GM18502 (cell line): Measurements from ENCODE around the gene MARCO.

Experiments used
- ATAC-seq: cut with Tn5 transposase; IDR thresholded peaks from one replicate; pipeline ENCODE4 v1.9.1; 2021; ENCODE audit warnings: mild to moderate bottlenecking; ENCODE audit not compliant: unreplicated experiment, poor library complexity

MARCO gene, protein sequence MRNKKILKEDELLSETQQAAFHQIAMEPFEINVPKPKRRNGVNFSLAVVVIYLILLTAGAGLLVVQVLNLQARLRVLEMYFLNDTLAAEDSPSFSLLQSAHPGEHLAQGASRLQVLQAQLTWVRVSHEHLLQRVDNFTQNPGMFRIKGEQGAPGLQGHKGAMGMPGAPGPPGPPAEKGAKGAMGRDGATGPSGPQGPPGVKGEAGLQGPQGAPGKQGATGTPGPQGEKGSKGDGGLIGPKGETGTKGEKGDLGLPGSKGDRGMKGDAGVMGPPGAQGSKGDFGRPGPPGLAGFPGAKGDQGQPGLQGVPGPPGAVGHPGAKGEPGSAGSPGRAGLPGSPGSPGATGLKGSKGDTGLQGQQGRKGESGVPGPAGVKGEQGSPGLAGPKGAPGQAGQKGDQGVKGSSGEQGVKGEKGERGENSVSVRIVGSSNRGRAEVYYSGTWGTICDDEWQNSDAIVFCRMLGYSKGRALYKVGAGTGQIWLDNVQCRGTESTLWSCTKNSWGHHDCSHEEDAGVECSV

GRCh38 chr2:118942031-118942430 is at the start of gene MARCO:
TSS of gene MARCO (plus strand) at chr2:118942194. CDS start at chr2:118942301, 107 bp downstream.
- no peak for ATAC-seq

DNA sequence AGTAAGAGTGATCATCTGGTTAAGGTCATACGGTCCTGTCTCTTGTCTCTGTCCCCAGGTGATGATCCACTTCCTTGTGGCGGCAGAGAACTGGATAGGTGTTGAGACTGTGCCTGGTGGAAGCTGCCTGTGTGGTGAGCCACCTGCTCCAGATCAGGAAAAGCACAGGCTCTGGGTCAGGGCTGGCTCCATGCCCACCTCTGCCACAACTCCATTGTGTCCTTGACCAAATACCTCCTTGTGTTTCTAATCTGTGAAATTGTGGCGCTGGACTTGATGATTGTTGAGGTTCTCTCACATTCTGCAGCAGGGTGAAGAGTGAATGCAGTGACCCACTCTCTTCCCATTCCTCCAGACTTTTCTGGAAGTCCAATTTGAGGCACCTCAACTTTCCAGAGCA is 48.9 kb upstream of the MARCO start:
- ATAC-seq = no peak

GRCh38 chr2:118902266-118903028 is 39.5 kb upstream of the MARCO start:
- ATAC-seq = no peak

DNA sequence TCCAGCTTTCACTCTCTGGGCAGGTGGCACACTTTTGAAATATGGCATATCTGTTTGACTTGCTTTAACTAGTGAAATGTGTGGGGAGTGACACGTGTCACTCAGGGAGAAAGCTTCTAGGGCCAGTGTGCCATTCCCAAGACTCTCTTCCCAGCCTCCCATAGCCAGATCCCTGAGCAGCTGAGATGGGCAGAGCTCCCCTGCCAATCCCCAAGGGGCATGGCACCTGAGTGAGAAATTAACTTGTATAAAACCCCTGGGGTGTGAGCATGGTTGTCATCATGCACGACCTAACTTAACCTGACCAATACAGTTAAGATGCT is 39.0 kb upstream of the MARCO start:
- ATAC-seq = no peak

DNA sequence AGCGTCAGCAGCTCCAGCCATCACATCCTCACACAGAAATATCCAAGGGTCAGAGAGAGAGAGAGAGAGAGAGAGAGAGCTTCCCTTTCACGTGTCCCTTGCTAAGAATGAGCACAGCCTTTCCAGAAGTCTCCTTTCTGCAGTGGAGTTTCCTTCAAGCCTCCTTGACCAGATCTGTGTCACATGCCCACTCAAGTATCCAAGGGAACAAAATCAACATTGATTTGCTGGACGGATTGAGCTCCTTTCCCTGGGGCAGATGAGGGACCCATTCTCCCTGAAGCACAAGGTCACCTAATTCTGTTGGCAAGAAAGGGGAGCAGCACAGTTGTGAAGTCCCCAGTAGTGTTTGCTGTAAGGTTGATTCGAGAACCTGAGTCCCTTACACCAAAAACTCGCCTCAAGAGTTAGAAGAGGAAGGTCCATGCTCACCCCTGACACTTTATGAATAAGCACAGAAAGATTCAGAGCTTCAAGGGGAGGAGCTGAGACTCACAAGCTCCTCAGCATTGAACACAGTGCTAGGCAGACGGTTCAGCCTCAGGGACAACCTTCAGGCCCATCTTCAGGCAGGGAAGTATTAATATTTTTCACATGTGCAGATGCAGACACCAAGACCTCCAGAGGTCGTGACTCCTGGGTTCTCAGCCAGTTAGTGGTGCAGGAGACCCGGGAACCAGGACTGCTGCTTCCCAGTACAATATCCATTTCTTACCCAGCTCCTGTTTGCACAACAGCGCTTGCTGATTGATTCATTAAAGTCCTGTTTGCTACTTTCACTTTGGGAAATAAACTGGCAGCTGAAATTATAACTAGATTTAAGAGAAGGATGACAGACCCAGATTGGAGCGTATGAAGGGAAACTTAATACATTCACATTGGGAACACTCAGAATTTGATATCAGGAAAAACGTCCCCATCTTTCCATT is 38.2 kb upstream of the MARCO start:
- no peak for ATAC-seq

DNA sequence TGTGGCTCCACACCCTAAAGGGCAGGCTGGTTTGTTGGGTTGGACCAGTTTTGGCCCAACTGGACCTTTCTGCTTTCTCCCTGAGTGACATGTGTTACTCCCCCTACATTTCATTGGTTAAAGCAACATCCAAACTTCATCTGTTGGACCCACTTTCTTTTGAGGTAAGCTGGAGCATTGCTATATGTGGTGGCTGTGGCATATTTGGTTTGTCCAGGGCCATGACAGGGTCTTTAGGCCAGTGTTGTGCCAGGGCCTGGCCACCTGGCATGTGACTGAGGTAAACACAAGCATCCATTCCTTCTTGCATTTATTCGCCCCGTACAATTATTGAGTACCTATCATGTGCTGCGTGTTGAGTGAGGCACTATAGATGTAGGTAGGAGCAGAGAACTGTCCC is 36.8 kb upstream of the MARCO start:
- no peak for ATAC-seq

DNA sequence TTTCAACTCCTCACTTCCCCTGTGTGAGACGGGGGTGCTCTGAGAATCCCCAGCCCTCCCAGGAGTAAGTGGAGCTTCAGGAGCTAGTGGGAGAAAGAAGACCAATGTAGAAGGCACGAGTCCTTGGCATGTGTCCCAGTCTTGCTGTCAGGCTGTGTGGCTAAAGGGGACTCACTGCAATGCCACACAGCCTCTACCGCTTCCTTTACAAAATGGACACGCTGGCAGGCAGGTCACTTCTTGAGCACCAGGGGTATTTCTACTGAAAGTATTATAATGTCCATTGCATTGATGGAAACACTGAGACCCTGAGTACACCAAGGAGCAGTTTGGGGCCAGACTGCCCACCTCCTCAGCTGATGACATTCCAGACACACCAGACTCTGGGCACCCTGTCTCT is 35.8 kb upstream of the MARCO start:
- no peak for ATAC-seq

GRCh38 chr2:118907759-118908158 is 34.2 kb upstream of the MARCO start:
- no peak for ATAC-seq

- ATAC-seq = no peak
Observed at GRCh38 chr2:118909191-118909590, 32.8 kb upstream of the MARCO start.

- no peak for ATAC-seq
Observed at GRCh38 chr2:118911166-118911856, 30.7 kb upstream of the MARCO start.

GRCh38 chr2:118911936-118912335 is 30.1 kb upstream of the MARCO start:
- no peak for ATAC-seq

GRCh38 chr2:118913131-118913802 is 28.7 kb upstream of the MARCO start:
- ATAC-seq = no peak

GRCh38 chr2:118913803-118914645 is 28.0 kb upstream of the MARCO start:
- ATAC-seq = no peak

- ATAC-seq = no peak
Observed at GRCh38 chr2:118914721-118915453, 27.1 kb upstream of the MARCO start.

DNA sequence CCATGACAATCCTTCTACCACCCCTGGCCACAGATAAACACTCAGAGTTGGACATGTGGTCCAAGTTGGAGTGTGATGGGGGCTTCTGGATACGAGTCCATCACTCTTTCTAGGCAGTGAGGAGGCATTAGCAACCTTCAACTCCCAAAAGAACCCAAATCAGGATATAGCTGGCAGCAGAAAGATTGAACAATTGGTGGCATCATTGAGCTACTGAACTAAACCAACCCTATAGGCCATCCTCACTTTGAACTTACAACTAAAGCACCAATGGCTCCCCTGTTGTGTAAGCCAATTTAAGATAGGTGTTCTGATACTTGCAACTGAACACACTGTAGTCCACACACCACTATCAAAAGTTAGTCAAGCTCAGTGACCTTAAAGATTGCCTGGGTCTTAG is 24.0 kb upstream of the MARCO start:
- no peak for ATAC-seq

DNA sequence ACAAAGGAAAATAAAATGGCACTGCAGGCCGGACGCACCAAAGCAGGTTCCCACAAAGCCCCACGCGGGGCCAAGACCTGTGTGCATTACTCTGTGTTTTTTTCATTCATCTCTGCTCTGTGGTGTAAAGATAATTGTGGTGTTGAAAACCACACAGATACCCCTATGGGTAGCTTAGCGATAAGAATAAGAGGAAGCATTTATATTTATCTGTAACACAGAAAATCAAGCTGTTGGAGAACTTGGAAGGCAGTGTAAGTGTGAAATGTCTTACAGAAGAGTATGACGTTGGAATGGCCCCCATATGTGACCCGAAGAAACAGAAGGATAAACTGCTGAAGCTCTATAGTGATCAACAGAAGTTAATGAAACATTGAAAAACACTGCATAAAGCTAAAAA is 20.3 kb upstream of the MARCO start:
- ATAC-seq = no peak

DNA sequence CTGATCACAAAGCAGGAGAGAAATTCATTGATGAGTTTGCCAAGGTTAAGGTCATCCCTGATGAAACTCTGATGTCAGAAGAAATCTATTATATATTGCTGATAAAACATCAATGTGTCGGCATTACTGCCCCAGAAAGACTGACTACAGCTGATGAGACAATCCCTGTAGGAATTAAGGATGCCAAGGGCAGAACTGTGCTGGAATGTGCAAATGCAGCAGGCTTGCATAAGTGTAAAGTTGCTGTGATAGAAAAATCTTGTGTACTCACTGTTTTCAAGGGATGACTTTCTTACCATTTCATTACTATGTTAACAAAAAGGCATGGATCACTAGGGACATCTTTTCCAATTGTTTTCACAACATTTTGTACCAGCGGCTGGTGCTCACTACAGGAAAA is 19.7 kb upstream of the MARCO start:
- ATAC-seq = no peak

- no peak for ATAC-seq
Observed at GRCh38 chr2:118923371-118923770, 18.6 kb upstream of the MARCO start.
